MV-4-11 (cell line): ENCODE results near the gene PER1.
A peak's percentile ranks its signal among the peaks of the same experiment; 100 is the strongest.

Source experiments
- DNase-seq: peaks from one replicate; lab custom pipeline; 2025; lab: John Stamatoyannopoulos, UW

The PER1 gene

DNA sequence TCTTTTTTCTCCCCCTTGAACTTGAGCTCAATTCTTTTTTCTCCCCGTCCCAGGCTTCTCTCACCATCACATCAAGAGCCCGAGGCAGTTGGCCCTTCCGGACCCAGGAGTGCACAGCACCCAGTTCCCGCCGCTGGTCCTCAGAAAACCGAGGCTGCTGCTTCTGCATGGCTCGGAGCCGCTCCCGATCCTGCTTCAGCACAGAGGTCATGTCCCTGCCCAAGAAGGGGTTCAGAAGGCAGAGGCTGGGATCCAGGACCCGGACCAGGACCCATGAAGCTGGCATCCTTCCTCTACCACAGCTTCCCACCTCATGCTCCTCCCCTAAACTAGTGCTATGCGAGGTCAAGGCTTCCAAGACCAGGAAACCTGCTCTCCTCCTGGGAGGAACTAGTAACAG lies 10.5 kb downstream of the PER1 start:
- no peak for DNase-seq

DNA sequence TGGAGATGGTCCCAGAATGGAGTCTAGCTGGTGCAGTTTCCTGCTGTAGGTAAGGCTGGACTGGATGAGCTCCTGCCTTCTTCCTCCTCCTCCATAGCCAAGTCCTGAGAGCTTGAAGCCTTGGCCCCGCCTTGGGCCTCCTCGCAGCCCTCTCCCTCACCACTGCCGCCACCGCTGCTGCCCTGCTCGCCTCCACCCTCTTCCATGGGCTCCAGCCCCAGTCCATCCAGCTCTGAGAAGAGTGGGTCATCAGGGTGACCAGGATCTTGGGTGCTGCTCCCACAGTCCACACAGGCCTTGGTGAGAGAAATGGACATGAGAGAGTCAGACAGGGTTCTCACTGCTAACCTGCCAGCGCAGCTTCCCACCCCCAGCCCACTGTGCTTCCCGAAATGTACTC lies 11.2 kb downstream of the PER1 start:
- no peak for DNase-seq

DNA sequence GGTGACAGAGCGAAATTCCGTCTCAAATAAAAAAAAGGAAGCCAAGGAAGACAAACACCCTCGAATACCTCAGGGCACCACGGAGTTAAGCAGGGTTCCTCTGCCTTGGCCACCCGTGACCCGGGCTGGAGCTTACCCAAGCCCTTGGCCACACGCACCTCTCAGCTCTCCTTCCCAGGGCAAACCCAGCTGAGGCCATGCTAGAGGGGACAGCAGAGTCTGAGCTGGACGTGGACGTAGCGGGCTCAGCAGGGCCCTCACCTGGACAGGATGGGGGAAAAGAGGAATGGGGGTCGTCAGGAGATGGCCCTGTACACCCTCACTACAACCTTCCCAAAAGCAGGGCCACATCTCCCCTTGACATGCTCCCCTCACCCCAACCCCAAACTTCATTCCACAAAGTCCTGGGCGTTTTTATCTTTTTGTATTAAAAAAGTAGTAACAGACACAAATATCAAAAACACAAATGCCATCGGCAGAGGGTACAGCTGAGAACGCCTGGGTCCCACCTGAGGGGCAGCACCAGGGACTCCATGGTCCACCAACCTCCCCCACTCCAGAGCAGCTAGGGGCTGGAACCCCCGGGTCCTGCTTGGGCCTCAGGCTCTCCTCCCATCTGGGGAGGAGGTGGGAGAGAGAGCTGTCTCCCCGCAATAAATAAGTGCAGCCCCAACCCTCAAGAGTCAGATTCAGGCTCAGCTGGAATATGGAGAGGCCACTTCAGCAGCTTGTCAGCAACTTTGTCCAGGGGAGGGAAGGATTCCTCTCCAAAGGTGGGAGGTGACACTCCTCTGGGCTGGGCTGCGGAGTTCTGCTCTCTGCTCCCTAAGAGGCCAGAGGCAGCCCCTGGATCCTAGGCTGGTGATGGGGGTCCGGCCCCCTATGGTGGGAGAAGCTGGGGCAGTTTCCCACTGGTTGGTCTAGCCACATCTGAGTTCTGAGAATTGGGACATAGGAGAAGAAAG lies 11.9 kb downstream of the PER1 start:
- no peak for DNase-seq

DNA sequence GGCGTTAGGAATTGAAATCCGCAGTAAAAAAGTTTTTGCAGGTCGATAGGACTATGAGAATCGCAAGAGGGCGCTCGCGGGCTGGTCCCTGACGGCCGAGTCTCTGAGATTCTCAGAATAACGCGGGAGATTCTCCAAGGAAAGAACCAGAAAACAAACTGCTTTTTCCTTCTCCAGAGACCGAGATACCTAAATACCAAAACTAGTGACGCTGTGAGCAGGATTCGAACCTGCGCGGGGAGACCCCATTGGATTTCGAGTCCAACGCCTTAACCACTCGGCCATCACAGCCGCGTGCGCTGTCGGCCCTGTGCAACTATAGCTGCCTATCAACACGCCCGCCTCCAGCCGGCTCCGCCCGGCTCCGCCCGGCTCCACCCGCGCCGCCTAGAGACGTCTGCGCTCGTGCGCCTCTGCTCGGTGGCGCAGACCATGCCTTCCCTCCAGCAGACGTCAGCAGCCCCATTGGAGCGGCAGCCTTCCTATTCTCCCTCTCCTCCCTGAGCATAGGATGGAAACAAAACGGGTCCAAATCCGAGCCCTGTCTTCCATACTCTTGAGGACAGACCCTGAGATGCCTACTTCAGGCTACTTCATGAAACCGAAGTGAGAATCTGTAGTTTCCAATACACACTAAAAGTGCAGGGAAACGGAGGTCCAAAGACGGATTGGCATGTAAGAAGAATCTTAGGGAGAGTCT lies 13.4 kb downstream of the PER1 start:
- DNase-seq: peak; percentile 98

DNA sequence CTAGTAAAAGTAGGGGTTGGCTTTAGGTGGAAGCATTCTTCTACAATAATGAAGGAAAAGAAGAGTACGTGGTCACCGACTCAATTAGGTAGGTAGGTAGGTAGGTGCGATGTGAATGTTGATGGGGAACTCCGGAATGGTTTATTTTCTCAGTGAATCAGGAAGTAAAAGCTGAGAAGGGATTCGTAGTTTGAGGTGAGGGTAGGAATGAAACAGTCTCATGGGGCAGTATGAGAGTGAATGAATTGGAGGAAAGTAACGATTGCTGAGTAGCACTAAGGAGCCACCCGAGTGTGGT lies 13.9 kb downstream of the PER1 start:
- DNase-seq: no peak

DNA sequence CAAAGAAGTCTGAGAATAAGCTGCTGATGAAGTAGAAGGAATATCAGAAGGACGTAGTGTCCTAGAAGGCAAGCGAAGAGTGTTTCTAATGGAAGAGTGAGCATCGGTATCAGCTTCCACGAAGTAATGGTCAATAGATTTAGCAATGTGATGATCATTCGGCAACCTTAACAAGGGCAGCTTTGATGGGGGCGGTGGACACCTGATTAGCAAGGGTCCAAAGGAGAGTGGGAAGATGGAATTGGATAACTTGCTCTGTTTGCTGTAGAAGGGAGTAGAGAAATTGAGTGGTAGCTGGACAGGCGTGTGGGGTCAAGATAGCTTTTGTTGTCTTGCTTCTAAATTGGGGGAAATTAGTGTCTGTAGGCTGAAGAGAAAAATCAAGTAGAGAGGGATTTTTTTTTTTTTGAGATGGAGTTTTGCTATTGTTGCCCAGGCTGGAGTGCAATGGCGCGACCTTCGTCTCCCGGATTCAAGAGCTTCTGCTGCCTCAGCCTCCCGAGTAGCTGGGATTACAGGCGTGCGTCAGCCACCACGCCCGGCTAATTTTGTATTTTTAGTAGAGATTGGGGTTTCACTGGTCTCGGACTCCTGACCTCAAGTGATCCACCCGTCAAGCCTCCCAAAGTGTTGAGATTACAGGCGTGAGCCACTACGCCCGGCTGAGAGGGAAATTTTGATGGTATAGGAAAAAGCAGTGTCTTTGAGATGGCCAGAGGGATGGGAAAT lies 14.4 kb downstream of the PER1 start:
- DNase-seq: no peak

DNA sequence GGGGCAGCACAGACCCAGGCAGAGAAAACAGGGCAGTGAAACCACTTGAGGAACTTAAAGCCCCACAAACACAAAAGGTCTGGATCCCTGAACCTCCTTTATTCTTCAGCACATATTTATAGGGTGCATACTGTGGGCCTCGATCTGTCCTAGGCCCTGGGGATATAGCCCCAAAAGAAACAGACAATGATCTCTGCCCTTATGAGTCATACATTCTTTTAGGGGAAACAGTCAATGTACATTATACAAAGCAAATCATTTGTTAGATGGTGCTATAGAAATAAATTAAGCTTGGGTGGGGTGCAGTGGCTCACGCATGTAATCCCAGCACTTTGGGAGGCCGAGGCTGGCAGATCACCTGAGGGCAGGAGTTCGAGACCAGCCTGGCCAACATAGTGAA lies 18.3 kb downstream of the PER1 start:
- DNase-seq: no peak

DNA sequence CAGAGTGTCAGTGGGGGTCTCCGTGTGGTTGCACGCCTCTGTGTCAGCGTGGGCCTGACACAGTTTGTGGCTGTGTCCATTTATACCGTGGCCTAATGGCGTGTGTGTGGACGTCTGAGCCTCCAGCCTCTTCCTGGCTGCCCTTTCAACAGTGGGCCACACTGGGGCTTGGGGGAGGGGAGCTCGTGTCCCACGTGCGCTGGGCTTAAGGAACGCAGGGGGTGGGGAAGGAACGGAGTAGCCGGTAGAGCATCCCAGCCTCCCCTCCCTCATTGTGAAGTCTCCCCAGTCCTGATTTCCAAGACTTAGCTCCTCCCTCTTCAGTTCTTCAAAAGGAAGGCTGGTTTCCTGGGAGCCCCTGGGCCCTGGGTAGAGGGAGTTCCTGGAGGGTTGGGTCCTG lies 18.8 kb downstream of the PER1 start:
- no peak for DNase-seq

DNA sequence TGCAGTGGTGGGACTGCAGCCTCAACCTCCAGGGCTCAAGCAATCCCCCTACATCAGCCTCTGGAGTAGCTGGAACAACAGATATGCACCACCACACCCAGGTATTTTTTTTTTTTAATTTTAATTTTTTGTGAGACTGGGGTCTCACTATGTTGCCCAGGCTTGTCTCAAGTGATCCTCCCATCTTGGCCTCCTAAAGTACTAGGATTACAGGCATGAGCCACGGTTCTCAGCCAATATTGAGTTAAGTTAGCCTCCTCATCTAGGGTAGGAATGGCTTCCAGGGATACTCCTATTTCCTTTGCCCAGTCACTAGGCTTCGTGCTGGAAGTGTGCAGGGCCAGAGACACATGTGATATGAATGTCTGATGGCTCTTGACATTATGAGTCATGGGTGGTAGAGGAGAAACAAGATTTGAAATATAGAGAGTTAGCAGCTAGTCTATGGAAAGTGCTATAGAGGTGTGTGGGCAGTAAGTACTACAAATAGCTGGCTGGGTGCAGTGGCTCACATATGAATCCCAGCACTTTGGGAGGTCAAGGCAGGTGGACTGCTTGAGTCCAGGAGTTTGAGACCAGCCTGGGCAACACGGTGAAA lies 20.3 kb downstream of the PER1 start:
- DNase-seq: no peak

DNA sequence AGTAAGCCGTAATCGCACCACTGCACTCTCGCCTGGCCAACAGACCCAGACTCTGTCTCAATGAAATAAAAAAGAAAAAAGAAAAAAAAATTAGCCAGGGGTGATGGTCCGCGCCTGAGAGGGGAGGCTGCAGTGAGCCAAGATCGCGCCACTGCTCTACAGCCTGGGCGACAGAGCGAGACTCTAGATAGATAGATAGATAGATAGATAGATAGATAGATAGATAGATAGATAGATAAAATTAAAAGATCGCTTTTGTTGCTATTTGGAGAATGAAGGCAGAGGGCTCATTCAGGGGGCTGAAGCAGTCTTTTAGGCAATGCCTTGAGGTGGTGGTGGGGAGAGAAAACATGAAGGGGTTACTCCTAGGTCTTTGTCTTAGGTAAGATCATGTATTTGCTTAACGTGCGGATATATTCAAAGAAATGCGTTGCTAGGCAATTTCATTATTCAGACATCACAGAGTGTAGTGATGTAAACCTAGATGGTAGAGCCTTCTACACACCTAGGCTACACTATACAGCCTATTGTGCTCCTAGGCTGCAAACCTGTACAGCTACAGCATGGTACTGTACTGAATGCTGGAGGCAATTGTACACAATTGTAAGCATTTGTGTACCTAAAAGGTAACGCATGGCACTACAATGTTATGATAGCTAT lies 23.9 kb downstream of the PER1 start:
- DNase-seq: no peak

DNA sequence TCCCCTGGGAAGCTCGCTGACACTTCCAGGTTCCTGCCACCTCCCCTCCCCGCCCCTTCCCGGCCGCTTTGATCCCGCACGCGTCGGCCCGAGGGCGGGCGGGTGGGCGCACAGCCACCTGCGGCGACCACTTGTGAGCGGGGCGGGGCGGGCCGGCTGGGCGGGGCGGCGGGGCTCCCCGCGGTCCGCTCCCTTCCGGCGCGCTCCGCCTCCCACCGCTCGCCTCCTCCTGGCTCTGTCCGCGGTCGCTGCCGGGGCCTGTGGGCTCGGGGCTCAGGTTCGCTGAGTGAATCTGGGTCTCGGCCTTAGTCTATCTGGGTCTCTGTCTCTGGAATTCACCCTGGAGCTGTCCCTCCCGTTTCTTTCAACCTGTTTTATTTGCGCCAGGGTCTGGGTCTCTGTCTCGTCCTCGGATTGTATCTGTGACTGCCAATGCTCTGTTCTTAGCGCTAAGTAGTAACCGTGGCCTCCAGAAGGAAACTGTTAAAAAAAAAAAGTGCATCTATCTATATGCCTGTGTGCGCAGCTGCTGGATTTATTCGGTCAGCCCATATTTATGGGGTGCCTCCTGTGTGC lies 25.6 kb downstream of the PER1 start:
- no peak for DNase-seq

DNA sequence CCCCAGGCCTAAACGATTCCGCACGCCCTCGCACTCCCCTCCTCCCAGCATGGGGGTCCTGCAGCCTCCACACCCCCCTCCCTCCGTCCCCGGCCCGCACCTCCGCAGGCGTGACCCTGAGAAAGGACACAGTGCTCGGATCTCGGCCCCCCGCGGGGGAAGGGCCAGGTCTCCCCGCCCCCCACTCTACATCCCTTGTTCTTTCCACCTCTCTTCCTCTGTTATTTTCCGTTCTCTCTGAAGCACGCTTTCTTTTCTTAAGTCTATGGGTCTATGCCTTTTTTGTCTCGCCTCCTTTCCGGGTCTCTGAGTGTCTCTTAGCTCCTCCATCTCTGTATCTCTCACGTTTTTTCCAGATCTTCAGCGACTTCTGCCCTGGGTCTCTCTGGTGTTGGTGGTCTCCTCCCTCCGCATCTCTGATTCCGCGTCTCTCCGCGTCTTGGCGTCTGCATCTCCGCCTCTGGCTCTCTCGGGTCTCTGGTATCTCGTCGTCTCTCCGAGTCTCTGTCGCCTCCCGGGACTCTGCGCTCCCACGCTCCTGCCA lies 26.2 kb downstream of the PER1 start:
- DNase-seq: no peak

DNA sequence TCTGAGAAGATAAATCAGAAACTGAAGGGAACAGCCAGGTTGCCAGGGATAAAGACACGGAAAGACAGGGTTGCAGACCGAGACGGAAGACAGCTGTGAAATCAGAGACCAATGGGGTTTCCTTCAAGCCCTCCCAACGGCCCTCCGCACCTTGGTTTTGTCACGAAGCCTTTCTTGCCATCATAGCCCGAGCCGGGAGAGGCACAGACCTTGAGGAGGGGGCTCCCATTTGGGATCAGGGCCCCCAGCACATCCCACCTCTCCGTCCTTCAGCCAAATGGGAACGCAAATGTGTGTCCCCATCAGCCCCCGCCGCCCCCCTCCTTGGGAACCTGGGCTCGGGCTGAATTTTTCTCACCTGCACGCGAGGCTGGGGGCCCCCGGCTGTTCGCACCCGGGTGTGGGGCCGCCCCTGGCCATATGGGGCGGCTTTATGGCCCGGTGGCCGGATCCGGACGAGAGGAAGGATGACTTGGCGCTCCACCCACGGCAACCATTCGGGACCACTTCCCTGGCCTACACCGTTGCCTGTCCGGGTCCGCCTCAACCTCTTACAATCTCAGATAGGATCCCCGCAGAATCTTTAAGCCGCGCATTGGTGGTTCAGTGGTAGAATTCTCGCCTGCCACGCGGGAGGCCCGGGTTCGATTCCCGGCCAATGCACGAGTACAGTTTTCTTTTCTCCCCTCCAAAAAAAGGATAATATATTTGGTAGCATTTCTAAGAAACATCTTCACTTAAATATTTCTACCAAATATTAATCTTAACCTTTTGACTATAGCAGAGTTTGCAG lies 26.9 kb downstream of the PER1 start:
- DNase-seq: peak; percentile 67

DNA sequence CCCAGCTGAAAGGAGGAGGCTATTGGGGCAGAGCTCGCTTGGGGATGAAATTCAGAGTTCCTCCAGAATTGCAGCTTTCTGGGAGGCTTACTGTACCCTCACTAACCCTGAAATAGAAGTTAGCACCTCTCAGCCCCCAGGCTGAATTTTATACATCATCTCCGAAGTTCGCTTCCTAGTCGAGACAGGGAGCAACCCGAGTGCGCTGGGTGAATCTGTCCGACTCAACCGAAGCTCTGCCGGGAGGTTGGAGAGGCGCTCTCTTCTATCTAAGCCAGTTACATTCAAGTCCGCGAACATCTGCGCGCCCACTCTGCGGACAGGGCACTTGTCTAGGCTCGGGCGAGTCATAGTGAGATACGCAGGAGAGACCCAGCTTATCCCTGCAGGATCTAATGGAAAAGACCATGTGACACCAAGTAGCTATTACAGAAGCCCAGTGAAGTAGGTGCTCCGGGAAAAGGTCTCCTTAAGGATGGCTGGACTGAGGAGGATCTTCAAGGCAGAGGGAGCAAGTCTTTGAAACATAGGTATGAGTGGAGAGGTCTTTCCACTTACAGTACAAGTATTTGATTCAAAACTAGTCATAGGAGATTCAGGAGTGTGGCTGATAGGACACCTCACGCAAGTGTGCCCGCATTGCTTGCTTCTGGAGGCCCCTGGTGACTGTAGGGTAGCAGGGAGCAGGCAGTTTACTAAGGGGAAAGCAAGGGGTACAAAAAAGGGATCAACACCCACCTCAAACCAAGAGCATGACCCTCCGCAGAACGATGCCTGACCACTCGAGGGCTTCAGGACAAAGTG lies 27.7 kb downstream of the PER1 start:
- DNase-seq: no peak

DNA sequence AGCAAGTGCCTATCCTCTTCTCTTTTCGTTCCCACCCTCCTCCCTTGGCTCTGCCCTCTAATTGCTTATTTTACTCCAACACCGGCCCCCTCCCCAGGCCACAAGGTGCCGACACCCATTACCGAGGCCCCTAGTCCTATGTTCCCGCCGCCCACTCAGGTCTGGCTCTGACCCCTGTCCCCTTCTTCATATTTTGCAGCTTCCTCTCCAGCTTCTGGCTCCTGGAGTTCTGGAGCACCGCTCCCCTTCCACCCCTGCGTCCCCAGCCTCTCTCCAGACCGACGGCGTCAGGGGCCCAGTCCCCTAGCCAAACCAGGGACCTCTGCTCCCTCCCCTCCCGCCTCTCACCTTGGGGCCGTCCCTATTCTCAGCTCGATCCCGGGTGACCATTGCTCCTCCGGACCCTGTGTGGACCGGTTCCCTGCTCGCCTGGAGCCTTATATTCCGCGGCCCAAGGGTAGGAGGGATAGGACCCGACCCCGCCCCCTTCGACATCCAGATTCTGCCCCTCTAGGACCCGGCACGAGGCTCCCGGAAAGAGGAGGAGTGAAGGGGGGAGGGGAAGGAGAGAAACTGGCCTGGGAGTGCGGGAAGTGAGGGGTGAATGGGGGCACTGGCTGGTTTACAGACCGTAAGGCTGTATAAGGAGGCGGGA lies 28.4 kb downstream of the PER1 start, which contains the start of gene HES7:
Gene HES7 (minus strand): TSS at position 412 of the 655 bp plus-strand sequence. CDS start 22 bp downstream, at position 390.
- DNase-seq: no peak

DNA sequence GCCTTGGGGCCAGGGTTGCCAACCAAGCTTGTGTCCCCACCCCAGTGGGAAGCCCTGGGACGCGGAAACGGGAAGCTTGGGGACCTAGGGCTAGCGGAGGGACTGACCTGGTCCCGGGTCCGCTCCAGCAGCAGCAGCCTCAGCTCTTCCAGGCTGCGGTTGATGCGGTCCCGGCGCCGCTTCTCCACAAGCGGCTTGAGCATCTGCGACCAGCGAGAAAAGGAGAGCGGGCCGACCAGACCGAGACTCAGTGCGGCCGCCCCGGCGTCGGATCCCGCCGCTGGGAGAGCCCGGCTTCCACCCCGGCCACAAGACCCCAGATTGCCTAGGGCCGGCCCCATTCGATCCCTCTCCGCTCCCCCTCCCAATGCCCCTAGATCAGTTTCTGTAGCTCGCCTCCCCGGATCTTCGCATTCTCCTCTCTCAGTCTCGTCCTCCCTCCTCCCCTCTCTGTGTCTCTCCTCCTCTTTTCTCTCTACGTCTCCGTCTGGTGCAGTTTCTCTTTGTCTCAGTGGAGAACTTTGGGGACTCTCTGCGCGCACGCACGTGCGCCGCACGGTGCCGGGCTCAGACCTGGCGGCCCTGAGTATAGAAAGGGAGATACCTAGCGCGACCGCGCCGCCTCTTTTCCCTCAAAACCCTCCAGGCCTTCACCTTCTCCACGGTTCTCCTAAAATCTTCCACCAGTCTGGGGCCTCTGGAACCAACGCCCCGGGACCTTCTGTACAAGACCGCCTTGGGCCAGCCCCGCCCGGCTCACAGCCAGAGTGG lies 29.1 kb downstream of the PER1 start:
- no peak for DNase-seq

DNA sequence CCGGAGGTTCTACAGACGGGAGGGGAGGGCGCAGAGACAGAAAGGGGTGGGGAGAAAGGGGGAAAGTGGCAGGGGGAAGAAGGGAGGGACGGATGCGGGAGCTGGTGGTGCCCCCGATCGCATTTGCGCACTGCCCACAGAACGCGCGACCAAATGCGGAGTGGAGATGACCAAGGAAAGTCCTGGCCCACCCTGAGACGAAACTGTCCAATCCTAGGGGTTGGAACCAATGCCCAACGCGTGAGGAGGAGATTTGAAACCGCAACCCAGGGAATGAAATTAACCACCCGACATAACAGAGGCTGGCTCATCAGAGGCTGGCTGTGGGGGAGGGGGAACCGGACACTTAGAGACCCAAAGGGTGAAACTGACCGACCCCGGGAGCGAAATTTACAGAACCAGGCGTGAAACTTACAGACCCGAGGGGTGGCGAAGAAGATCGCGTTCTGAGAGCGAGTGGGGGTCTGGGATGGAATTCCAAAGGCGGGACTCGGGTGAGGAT lies 29.7 kb downstream of the PER1 start:
- no peak for DNase-seq
